ENCODE measurements around the gene RAMP3.
"Not testable (repeated sequence)": the region's sequence is repeated elsewhere in the genome, so short reads cannot be mapped to it uniquely, and the experiment has no call there.

Gene RAMP3

GRCh38 chr7:45157653-45158401 lies at the start of gene RAMP3:
TSS of gene RAMP3 (plus strand) at chr7:45157791. CDS start at chr7:45157829, 38 bp downstream.
- DNase-seq (ENCODE audit: low read depth): no peak

GRCh38 chr7:45108863-45109262 lies 48.7 kb upstream of the RAMP3 start:
- DNase-seq (ENCODE audit: low read depth): no peak

- peak; percentile 92 for DNase-seq (ENCODE audit: low read depth)
Observed at GRCh38 chr7:45111298-45112223, 46.0 kb upstream of the RAMP3 start, which contains the start of gene TBRG4. TSS of gene TBRG4 (minus strand) at chr7:45111697. CDS start at chr7:45109237, 2,460 bp downstream.

GRCh38 chr7:45112648-45113047 lies 44.9 kb upstream of the RAMP3 start:
- no peak for DNase-seq (ENCODE audit: low read depth)

GRCh38 chr7:45114257-45114656 lies 43.3 kb upstream of the RAMP3 start:
- not testable (repeated sequence) for DNase-seq (ENCODE audit: low read depth)

GRCh38 chr7:45114926-45115325 lies 42.7 kb upstream of the RAMP3 start:
- DNase-seq (ENCODE audit: low read depth): no peak

GRCh38 chr7:45116048-45116447 lies 41.5 kb upstream of the RAMP3 start:
- no peak for DNase-seq (ENCODE audit: low read depth)

- DNase-seq (ENCODE audit: low read depth): no peak
Observed at GRCh38 chr7:45117582-45117981, 40.0 kb upstream of the RAMP3 start.

- no peak for DNase-seq (ENCODE audit: low read depth)
Observed at GRCh38 chr7:45118292-45118691, 39.3 kb upstream of the RAMP3 start.

- DNase-seq (ENCODE audit: low read depth): no peak
Observed at GRCh38 chr7:45118889-45119331, 38.7 kb upstream of the RAMP3 start.

GRCh38 chr7:45119550-45119949 lies 38.0 kb upstream of the RAMP3 start:
- DNase-seq (ENCODE audit: low read depth): no peak

GRCh38 chr7:45122975-45123860 lies 34.4 kb upstream of the RAMP3 start:
- DNase-seq (ENCODE audit: low read depth): no peak

- DNase-seq (ENCODE audit: low read depth): no peak
Observed at GRCh38 chr7:45123913-45124710, 33.5 kb upstream of the RAMP3 start.

- no peak for DNase-seq (ENCODE audit: low read depth)
Observed at GRCh38 chr7:45125193-45125904, 32.2 kb upstream of the RAMP3 start.

GRCh38 chr7:45126201-45126600 lies 31.4 kb upstream of the RAMP3 start:
- DNase-seq (ENCODE audit: low read depth): no peak

GRCh38 chr7:45126920-45127319 lies 30.7 kb upstream of the RAMP3 start:
- no peak for DNase-seq (ENCODE audit: low read depth)

GRCh38 chr7:45129181-45129800 lies 28.3 kb upstream of the RAMP3 start:
- DNase-seq (ENCODE audit: low read depth): no peak

- DNase-seq (ENCODE audit: low read depth): no peak
Observed at GRCh38 chr7:45129906-45130305, 27.7 kb upstream of the RAMP3 start.

GRCh38 chr7:45130910-45131309 lies 26.7 kb upstream of the RAMP3 start:
- no peak for DNase-seq (ENCODE audit: low read depth)

GRCh38 chr7:45131891-45132290 lies 25.7 kb upstream of the RAMP3 start:
- DNase-seq (ENCODE audit: low read depth): no peak

Data from stimulated activated CD4-positive, alpha-beta T cell treated with anti-CD3 and anti-CD28 coated beads, Interleukin-2, amount 100 ng/mL, for 4 hours (primary cell).